Left ventricle myocardium inferior (tissue), 1 donor: Measurements from ENCODE around the gene KCTD13. TPM values are rescaled to one million over a fixed set of nuclear protein-coding genes. Genes with fewer than 3 reads are reported as not detected.

ENCODE experiments used
- DNase-seq: peaks from one replicate; pipeline ENCODE4 v3.0.0-alpha.2; 2020
- H3K27ac ChIP-seq: fragments of 200-600 bp; replicated peaks from 2 replicates; pipeline ENCODE4 v1.8.0; 2021
- H3K27me3 ChIP-seq: fragments of 200-600 bp; 2 replicates; pipeline ENCODE4 v1.8.0; 2021; ENCODE audit warnings: low read depth
- H3K36me3 ChIP-seq: fragments of 200-600 bp; 2 replicates; pipeline ENCODE4 v1.8.0; 2021
- H3K4me1 ChIP-seq: fragments of 200-600 bp; 2 replicates; pipeline ENCODE4 v1.8.0; 2021
- H3K4me3 ChIP-seq: fragments of 200-600 bp; 2 replicates; pipeline ENCODE4 v1.8.0; 2021; ENCODE audit warnings: mild to moderate bottlenecking, moderate library complexity
- H3K9me3 ChIP-seq: fragments of 200-600 bp; replicated peaks from 2 replicates; pipeline ENCODE4 v1.8.0; 2021
- intact Hi-C: fragments of 100-400 bp; cut with micrococcal nuclease; formaldehyde crosslinking; loops from one replicate; pipeline ENCODE4 v1.11.0; 2022
- total RNA-seq: library from RNA; stranded (reverse); fragmentation: NEBNext Ultra II Directional; extraction: Animal tissue kit (Norgen Biotek cat#: 25700); gene quantifications from one replicate; pipeline ENCODE4 v1.2.1, GENCODE V29; 2021
- TF ChIP-seq, protein P1 (sequence below): fragments of 200-600 bp; IDR thresholded peaks from 2 replicates; pipeline ENCODE4 v1.8.0; 2021; ENCODE audit warnings: antibody characterized with exemption, mild to moderate bottlenecking, borderline replicate concordance
- donor health status: DM: no; HTN: yes; CAD: no; lungs with severe emphysema.

Gene KCTD13
- total RNA-seq, 1 donor from 2014 or later = 9.2 TPM

DNA sequence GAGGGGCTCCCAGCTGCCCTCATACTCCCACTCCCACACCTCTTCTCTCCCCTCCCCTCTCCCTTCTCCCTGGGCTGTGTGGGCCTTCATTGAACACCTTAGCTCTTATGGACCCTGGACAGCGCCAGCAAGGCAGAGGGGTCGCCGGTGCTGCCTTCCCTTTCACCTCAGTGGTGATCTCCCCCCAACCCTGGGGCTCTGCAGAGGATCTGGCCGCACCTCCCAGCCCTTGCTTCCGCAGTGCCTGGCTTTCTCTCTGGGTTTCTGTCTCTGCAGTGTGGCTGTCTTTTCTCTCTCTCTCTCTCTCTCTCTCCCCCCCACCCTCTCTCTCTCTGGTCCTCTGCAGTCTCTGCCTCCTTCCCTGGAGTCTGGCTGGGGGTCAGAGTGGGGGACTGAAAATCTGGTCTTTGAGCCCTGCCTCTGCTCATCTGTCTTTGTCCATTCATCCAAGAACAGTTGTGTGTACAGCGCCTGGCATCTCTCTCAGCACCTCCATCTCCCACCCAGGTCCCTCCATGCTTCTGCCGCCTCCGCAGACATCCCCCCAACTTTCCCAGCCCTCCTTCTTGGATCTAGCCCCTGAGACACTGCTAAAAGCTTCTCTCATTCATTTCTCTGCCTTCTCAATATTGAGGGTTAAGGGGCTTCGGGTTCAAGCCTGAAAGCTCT lies 27.8 kb downstream of the KCTD13 start:
- Histone ChIP-seq H3K27ac (no peak overlapping the region), H3K9me3 (no peaks in the 10 kb centered on the region), H3K4me3 (no peak overlapping the region), H3K4me1 (peaks cover 16% of the 10 kb centered on the region), H3K27me3 (peaks cover 67% of the 10 kb centered on the region), H3K36me3 (no peaks in the 10 kb centered on the region)
- TF ChIP-seq, protein P1, sequence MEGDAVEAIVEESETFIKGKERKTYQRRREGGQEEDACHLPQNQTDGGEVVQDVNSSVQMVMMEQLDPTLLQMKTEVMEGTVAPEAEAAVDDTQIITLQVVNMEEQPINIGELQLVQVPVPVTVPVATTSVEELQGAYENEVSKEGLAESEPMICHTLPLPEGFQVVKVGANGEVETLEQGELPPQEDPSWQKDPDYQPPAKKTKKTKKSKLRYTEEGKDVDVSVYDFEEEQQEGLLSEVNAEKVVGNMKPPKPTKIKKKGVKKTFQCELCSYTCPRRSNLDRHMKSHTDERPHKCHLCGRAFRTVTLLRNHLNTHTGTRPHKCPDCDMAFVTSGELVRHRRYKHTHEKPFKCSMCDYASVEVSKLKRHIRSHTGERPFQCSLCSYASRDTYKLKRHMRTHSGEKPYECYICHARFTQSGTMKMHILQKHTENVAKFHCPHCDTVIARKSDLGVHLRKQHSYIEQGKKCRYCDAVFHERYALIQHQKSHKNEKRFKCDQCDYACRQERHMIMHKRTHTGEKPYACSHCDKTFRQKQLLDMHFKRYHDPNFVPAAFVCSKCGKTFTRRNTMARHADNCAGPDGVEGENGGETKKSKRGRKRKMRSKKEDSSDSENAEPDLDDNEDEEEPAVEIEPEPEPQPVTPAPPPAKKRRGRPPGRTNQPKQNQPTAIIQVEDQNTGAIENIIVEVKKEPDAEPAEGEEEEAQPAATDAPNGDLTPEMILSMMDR = no peak
- no peak for DNase-seq
- intact Hi-C loops = no loop called here

DNA sequence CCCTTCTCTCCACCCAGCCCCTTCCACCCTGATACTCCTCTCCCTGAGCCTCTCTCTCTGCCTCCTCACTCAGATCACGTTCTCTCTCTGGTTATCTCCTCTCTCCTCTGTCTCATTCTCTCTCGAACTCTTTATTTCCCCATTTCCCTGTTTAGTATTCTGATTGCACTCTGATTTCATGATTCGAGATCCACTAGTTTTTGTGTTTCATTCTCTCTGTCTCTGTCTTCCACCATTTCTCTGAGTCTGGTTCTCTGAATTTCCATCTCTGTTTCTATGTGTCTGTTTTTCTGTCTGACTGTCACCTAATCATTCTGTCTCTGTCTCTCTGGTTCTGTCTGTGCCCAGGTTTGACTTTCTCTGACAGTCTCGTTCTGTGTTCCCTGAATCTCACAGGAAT lies 28.7 kb downstream of the KCTD13 start:
- TF ChIP-seq, protein P1 = no peak
- Histone ChIP-seq H3K36me3 (no peaks in the 10 kb centered on the region), H3K27ac (no peak overlapping the region), H3K4me1 (peaks cover 16% of the 10 kb centered on the region), H3K4me3 (no peak overlapping the region), H3K27me3 (peaks cover 66% of the 10 kb centered on the region), H3K9me3 (no peaks in the 10 kb centered on the region)
- intact Hi-C loops = no loop called here
- no peak for DNase-seq

DNA sequence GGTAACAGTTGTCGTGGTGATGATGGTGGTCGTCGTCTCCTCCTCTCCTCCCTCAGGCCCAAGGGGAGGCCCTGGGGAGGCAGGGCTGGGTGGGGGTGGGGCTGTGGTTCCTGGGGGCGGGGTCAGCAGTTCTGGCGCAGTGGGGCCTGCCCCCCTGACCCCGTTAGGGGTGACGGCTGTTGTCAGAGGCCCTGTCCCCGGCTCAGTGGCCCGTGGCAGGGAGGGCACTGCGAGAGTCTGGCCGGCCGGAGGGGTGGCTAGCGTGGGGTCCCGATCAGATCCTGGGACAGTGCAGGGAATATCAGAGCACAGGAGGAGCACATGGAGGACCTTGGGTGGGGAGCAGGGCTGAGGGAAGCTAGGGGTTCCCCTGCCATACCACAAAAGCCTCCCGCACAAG lies 29.2 kb downstream of the KCTD13 start:
- DNase-seq = no peak
- Histone ChIP-seq H3K36me3 (no peaks in the 10 kb centered on the region), H3K27ac (no peak overlapping the region), H3K27me3 (peaks cover 61% of the 10 kb centered on the region), H3K4me3 (no peak overlapping the region), H3K4me1 (peaks cover 16% of the 10 kb centered on the region), H3K9me3 (no peaks in the 10 kb centered on the region)
- TF ChIP-seq, protein P1 = no peak
- intact Hi-C loops = no loop called here

DNA sequence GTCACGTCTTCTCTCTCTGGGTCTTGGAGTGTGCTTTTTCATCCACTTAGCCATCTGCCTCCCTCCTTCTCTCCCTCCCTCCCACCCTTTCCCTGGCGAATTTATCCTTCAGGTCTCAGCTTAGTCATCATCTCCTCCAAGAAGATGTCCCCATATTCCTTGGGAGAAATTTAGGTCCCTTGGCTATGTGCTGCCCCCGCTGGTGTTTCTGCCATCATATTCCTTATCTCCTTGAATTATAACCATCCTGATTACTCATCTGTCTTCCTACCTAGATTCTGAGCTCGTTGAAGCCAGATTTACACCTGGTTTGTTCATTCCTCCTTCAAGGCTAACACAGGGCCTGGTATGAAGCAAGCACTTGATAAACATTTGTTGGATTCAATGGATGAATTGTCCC lies 31.7 kb downstream of the KCTD13 start:
- TF ChIP-seq, protein P1 = no peak
- intact Hi-C loops = no loop called here

GRCh38 chr16:29893553-29893952 lies 32.5 kb downstream of the KCTD13 start:
- H3K9me3 ChIP-seq = no peaks in the 10 kb centered on the region
- DNase-seq = no peak
- H3K27ac ChIP-seq = no peak overlapping the region
- H3K36me3 ChIP-seq = no peaks in the 10 kb centered on the region
- intact Hi-C loops = no loop called here
- H3K4me3 ChIP-seq = no peak overlapping the region
- peaks cover 33% of the 10 kb centered on the region for H3K27me3 ChIP-seq
- H3K4me1 ChIP-seq = no peaks in the 10 kb centered on the region
- TF ChIP-seq, protein P1 = no peak

More for the DNA sequence above, 31.7 kb downstream of the KCTD13 start:
- H3K4me1 ChIP-seq = peaks cover under 1% of the 10 kb centered on the region
- H3K27ac ChIP-seq = no peak overlapping the region
- peaks cover 41% of the 10 kb centered on the region for H3K27me3 ChIP-seq
- no peak for DNase-seq
- H3K36me3 ChIP-seq = no peaks in the 10 kb centered on the region
- no peak overlapping the region for H3K4me3 ChIP-seq
- H3K9me3 ChIP-seq = no peaks in the 10 kb centered on the region

- Histone ChIP-seq H3K36me3 (no peaks in the 10 kb centered on the region), H3K4me1 (no peaks in the 10 kb centered on the region), H3K27me3 (peaks cover 33% of the 10 kb centered on the region), H3K4me3 (no peak overlapping the region), H3K9me3 (no peaks in the 10 kb centered on the region), H3K27ac (no peak overlapping the region)
- intact Hi-C loops = no loop called here
- no peak for DNase-seq
- TF ChIP-seq, protein P1 = no peak
Observed at GRCh38 chr16:29892458-29892813, 33.6 kb downstream of the KCTD13 start.
